SW480 (cell line): ENCODE measurements around the gene AGO1.
"Not testable (repeated sequence)": the region's sequence is repeated elsewhere in the genome, so short reads cannot be mapped to it uniquely, and the experiment has no call there.

Source experiments
- DNase-seq: peaks from one replicate; pipeline ENCODE4 v3.0.0-alpha.2; 2016; ENCODE audit warnings: low spot score

AGO1 gene

DNA sequence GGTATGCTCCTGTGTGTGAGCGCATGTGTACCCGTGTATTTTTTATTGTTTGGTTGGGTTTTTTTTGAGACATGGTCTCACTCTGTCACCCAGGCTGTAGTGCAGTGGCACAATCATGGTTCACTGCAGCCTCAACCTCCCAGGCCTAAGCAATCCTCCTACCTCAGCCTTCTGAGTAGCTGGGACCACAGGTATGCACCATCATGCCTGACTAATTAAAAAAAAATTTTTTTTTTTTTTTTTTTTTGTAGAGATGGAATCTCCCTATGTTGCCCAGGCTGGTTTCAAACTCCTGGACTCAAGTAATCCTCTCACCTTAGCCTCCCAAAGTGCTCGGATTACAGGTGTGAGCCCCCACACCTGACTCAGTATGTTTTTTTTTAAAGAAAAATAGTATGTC lies 89.6 kb downstream of the AGO1 start:
- DNase-seq: not testable (repeated sequence)

DNA sequence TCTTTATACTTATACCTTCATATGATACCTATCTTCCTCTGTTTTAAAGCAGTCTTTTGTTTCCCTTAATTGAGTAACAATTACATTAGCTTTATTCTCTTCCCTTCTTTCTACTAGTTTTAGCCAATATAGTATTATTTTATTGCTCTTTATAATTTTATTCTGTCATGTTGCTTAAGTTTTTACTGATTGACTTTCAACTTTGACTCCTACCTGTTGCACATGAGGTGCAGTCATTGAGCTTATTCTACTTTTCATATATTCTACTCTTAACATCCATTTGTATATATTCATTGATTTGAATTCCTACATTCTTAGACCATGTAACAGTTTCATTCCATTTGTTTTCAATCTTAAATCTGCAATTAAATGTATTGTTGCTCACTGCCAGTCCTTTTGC lies 97.1 kb downstream of the AGO1 start:
- DNase-seq: no peak
